Amniotic epithelial cell (primary cell): ENCODE results near the gene SCGB3A1.

Experiments used
- DNase-seq: peaks from one replicate; pipeline ENCODE4 v3.0.0-alpha.2; 2010; ENCODE audit warnings: low read depth

Gene SCGB3A1, protein sequence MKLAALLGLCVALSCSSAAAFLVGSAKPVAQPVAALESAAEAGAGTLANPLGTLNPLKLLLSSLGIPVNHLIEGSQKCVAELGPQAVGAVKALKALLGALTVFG

DNA sequence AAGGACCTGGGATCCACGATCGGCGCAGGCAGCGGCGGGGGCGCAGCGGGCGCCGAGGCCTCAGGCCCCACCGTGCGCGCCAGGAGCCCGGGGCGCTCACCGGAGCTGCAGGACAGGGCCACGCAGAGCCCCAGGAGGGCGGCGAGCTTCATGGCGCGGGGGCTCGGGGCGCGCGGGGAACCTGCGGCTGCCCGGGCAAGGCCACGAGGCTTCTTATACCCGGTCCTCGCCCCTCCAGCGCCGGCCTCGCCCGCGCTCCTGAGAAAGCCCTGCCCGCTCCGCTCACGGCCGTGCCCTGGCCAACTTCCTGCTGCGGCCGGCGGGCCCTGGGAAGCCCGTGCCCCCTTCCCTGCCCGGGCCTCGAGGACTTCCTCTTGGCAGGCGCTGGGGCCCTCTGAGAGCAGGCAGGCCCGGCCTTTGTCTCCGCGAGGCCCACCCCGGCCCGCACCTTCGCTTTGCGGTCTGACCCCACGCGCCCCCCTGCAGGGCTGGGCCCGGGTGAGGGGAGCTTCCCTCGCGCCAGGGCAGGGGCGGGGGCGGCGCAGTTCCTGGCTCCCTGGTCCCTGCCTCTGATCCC is at the start of gene SCGB3A1:
SCGB3A1 (minus strand) TSS at position 189 of the 577 bp plus-strand sequence; CDS start at position 152, 37 bp downstream.
- no peak for DNase-seq

- no peak for DNase-seq
These were observed 49.2 kb upstream of the SCGB3A1 start for GRCh38 chr5:180640611-180640860.

GRCh38 chr5:180639741-180640610 is 48.7 kb upstream of the SCGB3A1 start:
- no peak for DNase-seq

GRCh38 chr5:180639287-180639686 is 48.0 kb upstream of the SCGB3A1 start:
- no peak for DNase-seq

DNA sequence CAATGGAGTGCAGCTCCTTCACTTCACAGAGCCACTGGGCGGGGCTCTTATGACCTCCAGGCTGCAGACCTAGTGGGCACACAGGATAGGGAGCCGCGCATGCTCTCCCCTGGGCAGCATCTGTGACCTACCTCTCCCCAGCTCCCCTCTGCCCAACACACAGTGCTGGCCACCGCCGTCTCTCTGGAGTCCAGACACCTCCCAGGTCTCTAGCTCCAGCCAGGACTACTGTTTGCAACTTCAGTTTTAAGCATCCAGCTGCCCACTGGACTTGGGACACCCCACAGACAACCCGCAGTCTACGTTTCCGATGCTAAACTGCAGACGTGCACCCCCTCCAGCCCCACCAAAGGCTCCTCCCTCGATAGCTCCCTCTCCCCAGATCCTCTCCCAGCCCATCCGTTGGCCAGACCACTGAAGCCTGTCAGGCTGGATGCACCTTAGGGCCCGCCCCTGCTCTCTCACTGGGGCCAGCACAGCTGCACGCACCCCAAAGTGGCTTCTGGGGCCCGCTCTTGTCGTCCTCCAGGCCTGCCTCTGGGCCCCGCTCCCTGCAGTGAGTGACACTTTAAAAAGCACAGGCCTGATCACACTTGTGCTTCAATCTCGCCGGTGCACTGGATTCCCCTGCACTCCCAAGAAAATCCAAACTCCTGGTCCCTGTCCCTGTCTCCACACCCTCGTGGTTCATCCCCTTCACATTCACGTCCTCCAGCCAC is 46.8 kb upstream of the SCGB3A1 start:
- no peak for DNase-seq

- DNase-seq, result peak; percentile 5
These were observed 45.2 kb upstream of the SCGB3A1 start for GRCh38 chr5:180636403-180637075.

DNA sequence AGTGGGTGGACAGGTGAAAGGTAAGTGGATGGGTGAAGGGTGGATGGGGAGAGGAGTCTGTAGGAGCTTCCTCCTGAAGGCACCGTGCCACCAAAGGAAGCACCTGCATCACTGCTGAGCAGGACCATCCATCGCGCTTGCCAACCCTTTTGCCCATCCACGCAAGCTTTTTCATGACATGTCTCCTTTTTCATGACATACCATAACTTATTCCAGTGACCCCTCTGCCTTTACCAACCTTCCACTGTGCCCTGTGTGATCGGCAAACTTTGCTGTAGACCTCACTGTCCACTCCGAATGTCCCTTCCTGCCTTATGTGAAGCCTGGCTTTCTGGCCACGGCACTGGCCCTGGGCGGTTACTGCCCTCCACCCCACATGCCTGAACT is 44.7 kb upstream of the SCGB3A1 start:
- no peak for DNase-seq

- no peak for DNase-seq
These were observed 42.2 kb upstream of the SCGB3A1 start for GRCh38 chr5:180633283-180634177.

DNA sequence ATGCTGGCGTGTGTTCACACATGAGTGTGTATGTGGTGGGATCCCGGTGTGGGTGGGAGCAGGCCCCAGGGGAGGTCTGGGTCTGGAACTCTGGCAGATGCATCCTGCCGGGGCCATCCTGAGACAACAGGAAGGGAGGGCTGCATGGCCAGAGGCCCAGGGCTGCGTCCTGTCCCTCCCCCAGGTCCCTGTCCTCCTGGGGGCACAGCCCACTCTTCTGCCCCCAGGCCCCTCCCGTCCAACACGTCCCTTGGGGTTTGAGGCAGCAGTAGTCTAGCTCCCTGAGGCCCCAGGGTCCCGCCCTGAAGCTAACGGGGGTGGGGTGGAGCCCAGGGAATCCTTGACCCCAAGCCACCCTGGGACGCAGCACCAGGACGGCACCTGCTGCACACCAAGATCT is 41.5 kb upstream of the SCGB3A1 start:
- no peak for DNase-seq

DNA sequence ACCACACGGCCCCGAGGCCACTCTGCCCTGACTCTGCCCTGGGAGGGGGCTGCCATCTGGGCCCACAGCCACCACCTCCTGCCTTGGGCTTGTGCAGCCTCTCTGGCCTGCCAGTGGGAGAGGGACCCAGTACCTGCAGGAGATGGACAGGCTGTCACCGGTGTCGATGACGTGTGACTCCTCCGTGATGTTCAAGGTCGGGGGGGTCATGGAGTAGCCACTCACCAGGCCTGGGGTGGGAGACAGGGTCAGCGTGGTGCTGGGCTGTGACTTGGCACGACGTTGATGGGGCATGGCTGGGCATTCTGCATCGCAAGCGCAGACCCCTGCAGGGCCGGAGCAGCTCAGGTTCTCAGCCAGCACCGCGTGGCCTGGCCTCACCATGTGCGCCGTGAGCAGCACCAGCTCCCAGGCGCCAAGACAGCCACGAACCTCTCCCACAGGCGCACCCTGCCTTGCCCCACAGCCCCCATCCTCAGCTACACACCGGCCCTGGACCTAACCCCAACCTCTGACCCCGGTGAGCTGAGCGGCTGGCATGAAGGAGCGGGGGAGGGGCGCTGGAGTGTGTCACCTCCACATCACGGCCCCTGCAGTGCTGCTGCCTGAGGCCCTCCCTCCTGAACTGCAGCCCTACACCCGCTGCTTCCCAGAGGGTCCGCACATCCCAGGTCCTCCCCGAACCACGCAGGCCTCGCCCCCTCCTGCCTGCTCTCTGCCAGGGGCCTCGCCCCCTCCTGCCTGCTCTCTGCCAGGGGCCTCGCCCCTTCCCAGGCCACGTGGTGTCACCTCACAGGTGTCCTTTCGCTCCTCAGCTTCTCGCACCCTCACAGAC is 40.5 kb upstream of the SCGB3A1 start:
- DNase-seq, result no peak

GRCh38 chr5:180630426-180630825 is 39.1 kb upstream of the SCGB3A1 start:
- DNase-seq, result no peak

DNA sequence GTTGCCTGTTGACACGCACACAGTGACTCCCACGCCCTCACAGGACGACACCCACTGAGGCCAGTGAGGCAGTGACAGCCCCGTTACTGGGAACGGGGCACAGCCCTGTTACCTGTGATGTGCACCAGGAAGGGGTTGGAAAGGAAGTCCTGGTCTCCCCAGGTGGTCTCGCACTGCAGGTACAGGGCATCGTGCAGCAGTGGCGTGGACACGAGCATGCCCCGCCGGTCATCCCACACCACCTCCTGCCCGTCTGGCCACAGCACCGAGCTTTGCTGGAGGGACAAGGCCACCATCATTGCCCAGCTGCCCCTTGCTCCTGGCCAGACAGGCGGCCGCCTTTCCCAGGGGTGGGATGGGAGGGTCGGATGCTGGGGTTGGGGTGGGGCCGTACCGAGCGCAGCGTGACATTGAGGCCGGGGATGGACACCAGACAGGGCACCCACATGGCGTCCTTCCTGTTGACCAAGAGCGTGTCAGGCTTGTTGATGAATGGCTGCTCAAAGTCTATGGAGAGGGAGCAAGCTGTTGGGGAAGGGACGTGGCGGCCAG is 38.6 kb upstream of the SCGB3A1 start:
- no peak for DNase-seq

- no peak for DNase-seq
These were observed 37.8 kb upstream of the SCGB3A1 start for GRCh38 chr5:180628827-180629750.

DNA sequence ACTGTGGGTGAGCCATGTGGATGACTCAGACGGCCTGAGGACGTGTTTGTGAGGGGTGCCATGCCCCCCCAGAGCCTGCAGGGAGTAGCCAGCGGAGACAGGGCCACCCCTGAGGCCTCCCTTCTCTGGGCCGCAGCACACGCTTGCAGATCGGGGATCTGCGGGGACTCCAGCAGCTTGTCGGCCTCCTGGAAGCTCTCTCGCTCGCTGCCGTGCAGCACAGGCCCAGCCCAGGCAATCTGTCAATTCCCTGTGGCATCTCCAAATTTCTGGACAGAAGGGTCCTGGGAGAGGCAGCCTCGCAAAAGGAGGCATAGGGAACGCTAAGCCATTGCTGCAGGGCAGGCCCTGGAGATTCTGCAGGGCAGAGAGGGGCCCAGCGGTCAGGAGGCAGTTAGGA is 36.9 kb upstream of the SCGB3A1 start:
- DNase-seq, result no peak

GRCh38 chr5:180627386-180628120 is 36.3 kb upstream of the SCGB3A1 start:
- no peak for DNase-seq

- no peak for DNase-seq
These were observed 35.5 kb upstream of the SCGB3A1 start for GRCh38 chr5:180626661-180627385.

GRCh38 chr5:180625791-180626660 is 34.7 kb upstream of the SCGB3A1 start:
- no peak for DNase-seq
